ENCODE data around the gene ERG. TPM values are rescaled to one million over a fixed set of nuclear protein-coding genes. Genes with fewer than 3 reads are reported as not detected.

ERG gene
- total RNA-seq, 1 experiment from 2014 or later, result 4.5 TPM

DNA sequence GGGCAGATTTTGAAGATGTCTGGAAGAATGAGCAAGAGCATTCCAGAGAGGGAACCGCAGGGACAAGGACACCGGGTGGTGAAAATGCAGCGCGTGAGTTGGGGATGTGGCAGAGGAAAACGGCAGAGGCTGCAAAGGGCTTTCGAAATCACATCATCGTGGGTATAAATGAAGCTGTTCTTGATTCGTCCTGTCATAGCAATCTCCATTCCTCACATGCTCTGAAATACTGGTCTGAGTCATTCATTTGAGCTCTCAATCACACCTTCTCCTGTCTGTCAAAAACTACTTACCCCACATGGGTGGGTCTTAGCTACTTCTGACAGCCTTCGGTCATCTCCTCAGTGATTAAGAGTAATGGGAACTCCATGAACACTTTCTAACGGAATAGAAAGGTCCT is 81.5 kb downstream of the ERG start:
- H3K9me3 Mint-ChIP-seq, result peaks cover 5% of the 10 kb centered on the region; the same call in 1 of the 2 replicates
- no peaks in the 10 kb centered on the region for H3K36me3 Mint-ChIP-seq
- H3K4me1 Mint-ChIP-seq, result peaks cover 20% of the 10 kb centered on the region
- H3K27me3 Mint-ChIP-seq (ENCODE audit: low read depth), result no peaks in the 10 kb centered on the region
- H3K27ac Mint-ChIP-seq, result no peak overlapping the region
- DNase-seq (ENCODE audit: low spot score), result no peak
- ATAC-seq, result no peak
- TF ChIP-seq TEAD4 (CRISPR knock-in tag; IDR thresholded peaks at IDR 0.05), result no peak
- no peak for TF ChIP-seq ATF1 (CRISPR knock-in tag; IDR thresholded peaks at IDR 0.05)
- no peak for TF ChIP-seq IRF2 (CRISPR knock-in tag; IDR thresholded peaks at IDR 0.05; ENCODE audit: borderline replicate concordance, low read depth)
- no peak for TF ChIP-seq CREM (CRISPR knock-in tag; IDR thresholded peaks at IDR 0.05)
- TF ChIP-seq, protein P1, sequence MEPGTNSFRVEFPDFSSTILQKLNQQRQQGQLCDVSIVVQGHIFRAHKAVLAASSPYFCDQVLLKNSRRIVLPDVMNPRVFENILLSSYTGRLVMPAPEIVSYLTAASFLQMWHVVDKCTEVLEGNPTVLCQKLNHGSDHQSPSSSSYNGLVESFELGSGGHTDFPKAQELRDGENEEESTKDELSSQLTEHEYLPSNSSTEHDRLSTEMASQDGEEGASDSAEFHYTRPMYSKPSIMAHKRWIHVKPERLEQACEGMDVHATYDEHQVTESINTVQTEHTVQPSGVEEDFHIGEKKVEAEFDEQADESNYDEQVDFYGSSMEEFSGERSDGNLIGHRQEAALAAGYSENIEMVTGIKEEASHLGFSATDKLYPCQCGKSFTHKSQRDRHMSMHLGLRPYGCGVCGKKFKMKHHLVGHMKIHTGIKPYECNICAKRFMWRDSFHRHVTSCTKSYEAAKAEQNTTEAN (CRISPR knock-in tag; IDR thresholded peaks at IDR 0.05), result no peak
- POLR2A ChIA-PET, result no interaction called here
- no peak overlapping the region for H3K4me3 Mint-ChIP-seq
- CTCF ChIA-PET, result interaction anchor here (0.8 kb wide), 1 partner anchor 246 kb away, joined by 3 read pairs; no protein-coding TSS in a partner anchor

DNA sequence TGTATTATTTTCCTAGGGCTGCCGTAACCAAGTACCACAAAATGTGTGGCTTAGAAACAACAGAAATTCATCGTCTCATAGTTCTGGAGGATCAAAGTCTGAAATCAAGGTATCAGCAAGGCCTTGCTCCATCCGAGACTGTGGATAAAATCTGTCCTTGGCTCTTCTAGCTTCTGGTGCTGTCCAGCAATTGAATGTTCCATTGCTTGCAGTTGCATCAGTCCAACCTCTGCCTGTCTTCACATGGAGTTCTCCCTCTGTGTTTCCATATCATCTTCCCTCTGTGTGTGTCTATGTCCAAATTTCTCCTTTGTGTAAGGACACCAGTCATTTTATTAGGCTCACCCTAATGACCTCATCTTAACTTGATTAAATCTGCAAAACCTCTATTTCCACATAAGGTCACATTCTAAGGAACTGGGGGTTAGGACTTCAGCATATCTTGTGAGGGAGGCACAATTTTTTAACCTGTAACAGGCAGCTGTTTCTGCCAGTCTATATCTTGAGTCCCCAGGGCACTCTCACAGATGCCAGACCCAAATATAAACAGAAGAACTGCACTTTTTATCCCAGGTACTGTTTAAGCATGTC is 84.2 kb downstream of the ERG start:
- Mint-ChIP-seq H3K4me3 (no peak overlapping the region), H3K9me3 (peaks cover 5% of the 10 kb centered on the region; the same call in 1 of the 2 replicates), H3K4me1 (peaks cover 35% of the 10 kb centered on the region), H3K36me3 (0 out of 2 replicates have a peak, but pooled peaks cover 2% of the 10 kb centered on the region), H3K27ac (no peak overlapping the region), H3K27me3 (ENCODE audit: low read depth) (no peaks in the 10 kb centered on the region)
- ChIA-PET CTCF (no interaction called here), POLR2A (no interaction called here)
- no peak for TF ChIP-seq NR3C1 (CRISPR knock-in tag; conservative IDR thresholded peaks at IDR 0.05; ENCODE audit: low read depth)
- TF ChIP-seq CREB1 (CRISPR knock-in tag; IDR thresholded peaks at IDR 0.05), result no peak
- TF ChIP-seq SMAD4 (CRISPR knock-in tag; IDR thresholded peaks at IDR 0.05), result no peak
- TF ChIP-seq, protein P2, sequence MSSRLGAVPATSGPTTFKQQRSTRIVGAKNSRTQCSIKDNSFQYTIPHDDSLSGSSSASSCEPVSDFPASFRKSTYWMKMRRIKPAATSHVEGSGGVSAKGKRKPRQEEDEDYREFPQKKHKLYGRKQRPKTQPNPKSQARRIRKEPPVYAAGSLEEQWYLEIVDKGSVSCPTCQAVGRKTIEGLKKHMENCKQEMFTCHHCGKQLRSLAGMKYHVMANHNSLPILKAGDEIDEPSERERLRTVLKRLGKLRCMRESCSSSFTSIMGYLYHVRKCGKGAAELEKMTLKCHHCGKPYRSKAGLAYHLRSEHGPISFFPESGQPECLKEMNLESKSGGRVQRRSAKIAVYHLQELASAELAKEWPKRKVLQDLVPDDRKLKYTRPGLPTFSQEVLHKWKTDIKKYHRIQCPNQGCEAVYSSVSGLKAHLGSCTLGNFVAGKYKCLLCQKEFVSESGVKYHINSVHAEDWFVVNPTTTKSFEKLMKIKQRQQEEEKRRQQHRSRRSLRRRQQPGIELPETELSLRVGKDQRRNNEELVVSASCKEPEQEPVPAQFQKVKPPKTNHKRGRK (CRISPR knock-in tag; IDR thresholded peaks at IDR 0.05; ENCODE audit: borderline replicate concordance), result no peak
- no peak for TF ChIP-seq CBFB (CRISPR knock-in tag; IDR thresholded peaks at IDR 0.05; ENCODE audit: low read depth)
- TF ChIP-seq GABPB1 (CRISPR knock-in tag; IDR thresholded peaks at IDR 0.05), result no peak
- TF ChIP-seq, protein P3, sequence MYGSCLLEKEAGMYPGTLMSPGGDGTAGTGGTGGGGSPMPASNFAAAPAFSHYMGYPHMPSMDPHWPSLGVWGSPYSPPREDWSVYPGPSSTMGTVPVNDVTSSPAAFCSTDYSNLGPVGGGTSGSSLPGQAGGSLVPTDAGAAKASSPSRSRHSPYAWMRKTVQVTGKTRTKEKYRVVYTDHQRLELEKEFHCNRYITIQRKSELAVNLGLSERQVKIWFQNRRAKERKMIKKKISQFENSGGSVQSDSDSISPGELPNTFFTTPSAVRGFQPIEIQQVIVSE (CRISPR knock-in tag; IDR thresholded peaks at IDR 0.05; ENCODE audit: borderline replicate concordance), result no peak
- TF ChIP-seq, protein P4, sequence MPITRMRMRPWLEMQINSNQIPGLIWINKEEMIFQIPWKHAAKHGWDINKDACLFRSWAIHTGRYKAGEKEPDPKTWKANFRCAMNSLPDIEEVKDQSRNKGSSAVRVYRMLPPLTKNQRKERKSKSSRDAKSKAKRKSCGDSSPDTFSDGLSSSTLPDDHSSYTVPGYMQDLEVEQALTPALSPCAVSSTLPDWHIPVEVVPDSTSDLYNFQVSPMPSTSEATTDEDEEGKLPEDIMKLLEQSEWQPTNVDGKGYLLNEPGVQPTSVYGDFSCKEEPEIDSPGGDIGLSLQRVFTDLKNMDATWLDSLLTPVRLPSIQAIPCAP (CRISPR knock-in tag; IDR thresholded peaks at IDR 0.05), result no peak
- no peak for TF ChIP-seq ATF1 (CRISPR knock-in tag; IDR thresholded peaks at IDR 0.05)
- TF ChIP-seq ZNF138 (CRISPR knock-in tag; conservative IDR thresholded peaks at IDR 0.05), result no peak
- no peak for TF ChIP-seq GTF2I (CRISPR knock-in tag; conservative IDR thresholded peaks at IDR 0.05)
- TF ChIP-seq ZNF263 (CRISPR knock-in tag; IDR thresholded peaks at IDR 0.05; ENCODE audit: low read depth), result no peak
- TF ChIP-seq, protein P5, sequence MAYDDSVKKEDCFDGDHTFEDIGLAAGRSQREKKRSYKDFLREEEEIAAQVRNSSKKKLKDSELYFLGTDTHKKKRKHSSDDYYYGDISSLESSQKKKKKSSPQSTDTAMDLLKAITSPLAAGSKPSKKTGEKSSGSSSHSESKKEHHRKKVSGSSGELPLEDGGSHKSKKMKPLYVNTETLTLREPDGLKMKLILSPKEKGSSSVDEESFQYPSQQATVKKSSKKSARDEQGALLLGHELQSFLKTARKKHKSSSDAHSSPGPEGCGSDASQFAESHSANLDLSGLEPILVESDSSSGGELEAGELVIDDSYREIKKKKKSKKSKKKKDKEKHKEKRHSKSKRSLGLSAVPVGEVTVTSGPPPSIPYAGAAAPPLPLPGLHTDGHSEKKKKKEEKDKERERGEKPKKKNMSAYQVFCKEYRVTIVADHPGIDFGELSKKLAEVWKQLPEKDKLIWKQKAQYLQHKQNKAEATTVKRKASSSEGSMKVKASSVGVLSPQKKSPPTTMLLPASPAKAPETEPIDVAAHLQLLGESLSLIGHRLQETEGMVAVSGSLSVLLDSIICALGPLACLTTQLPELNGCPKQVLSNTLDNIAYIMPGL (CRISPR knock-in tag; IDR thresholded peaks at IDR 0.05), result no peak
- TF ChIP-seq, protein P6, sequence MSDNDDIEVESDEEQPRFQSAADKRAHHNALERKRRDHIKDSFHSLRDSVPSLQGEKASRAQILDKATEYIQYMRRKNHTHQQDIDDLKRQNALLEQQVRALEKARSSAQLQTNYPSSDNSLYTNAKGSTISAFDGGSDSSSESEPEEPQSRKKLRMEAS (CRISPR knock-in tag; IDR thresholded peaks at IDR 0.05), result no peak
- TF ChIP-seq, protein P7, sequence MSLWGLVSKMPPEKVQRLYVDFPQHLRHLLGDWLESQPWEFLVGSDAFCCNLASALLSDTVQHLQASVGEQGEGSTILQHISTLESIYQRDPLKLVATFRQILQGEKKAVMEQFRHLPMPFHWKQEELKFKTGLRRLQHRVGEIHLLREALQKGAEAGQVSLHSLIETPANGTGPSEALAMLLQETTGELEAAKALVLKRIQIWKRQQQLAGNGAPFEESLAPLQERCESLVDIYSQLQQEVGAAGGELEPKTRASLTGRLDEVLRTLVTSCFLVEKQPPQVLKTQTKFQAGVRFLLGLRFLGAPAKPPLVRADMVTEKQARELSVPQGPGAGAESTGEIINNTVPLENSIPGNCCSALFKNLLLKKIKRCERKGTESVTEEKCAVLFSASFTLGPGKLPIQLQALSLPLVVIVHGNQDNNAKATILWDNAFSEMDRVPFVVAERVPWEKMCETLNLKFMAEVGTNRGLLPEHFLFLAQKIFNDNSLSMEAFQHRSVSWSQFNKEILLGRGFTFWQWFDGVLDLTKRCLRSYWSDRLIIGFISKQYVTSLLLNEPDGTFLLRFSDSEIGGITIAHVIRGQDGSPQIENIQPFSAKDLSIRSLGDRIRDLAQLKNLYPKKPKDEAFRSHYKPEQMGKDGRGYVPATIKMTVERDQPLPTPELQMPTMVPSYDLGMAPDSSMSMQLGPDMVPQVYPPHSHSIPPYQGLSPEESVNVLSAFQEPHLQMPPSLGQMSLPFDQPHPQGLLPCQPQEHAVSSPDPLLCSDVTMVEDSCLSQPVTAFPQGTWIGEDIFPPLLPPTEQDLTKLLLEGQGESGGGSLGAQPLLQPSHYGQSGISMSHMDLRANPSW (CRISPR knock-in tag; conservative IDR thresholded peaks at IDR 0.05; ENCODE audit: low read depth), result no peak
- TF ChIP-seq, protein P8, sequence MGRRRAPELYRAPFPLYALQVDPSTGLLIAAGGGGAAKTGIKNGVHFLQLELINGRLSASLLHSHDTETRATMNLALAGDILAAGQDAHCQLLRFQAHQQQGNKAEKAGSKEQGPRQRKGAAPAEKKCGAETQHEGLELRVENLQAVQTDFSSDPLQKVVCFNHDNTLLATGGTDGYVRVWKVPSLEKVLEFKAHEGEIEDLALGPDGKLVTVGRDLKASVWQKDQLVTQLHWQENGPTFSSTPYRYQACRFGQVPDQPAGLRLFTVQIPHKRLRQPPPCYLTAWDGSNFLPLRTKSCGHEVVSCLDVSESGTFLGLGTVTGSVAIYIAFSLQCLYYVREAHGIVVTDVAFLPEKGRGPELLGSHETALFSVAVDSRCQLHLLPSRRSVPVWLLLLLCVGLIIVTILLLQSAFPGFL (CRISPR knock-in tag; IDR thresholded peaks at IDR 0.05; ENCODE audit: borderline replicate concordance), result no peak
- TF ChIP-seq, protein P9, sequence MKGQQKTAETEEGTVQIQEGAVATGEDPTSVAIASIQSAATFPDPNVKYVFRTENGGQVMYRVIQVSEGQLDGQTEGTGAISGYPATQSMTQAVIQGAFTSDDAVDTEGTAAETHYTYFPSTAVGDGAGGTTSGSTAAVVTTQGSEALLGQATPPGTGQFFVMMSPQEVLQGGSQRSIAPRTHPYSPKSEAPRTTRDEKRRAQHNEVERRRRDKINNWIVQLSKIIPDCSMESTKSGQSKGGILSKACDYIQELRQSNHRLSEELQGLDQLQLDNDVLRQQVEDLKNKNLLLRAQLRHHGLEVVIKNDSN (CRISPR knock-in tag; IDR thresholded peaks at IDR 0.05), result no peak
- TF ChIP-seq ELF4 (CRISPR knock-in tag; IDR thresholded peaks at IDR 0.05; ENCODE audit: low read depth), result no peak
- TF ChIP-seq RORB (CRISPR knock-in tag; IDR thresholded peaks at IDR 0.05), result no peak
- ATAC-seq (no peak), DNase-seq (ENCODE audit: low spot score) (no peak)

All from WTC11 (cell line).